IMR-90 (cell line): ENCODE measurements around the gene CDCA4. TPM values are rescaled to one million over a fixed set of nuclear protein-coding genes. Genes with fewer than 3 reads are reported as not detected.

Source experiments
- ATAC-seq: fragments of 200-7000 bp; cut with Tn5 transposase; 2 replicates; pipeline ENCODE4 v1.9.1; 2020; ENCODE audit warnings: low read depth, mild to moderate bottlenecking, moderate library complexity
- BruUV-seq: library from RNA; stranded (reverse); fragments of 400-500 nt; replicated peaks from 2 replicates; lab custom pipeline; 2021; lab: Mats Ljungman, UMichigan
- CTCF ChIA-PET: fragments of 300-600 bp; formaldehyde crosslinking; extraction: SDS; loops from one replicate; lab custom pipeline; 2021; ENCODE audit warnings: antibody characterized with exemption; lab: Yijun Ruan, JAX
- POLR2A ChIA-PET: fragments of 300-600 bp; sonication (Branson Sonifier 250); formaldehyde crosslinking; loops from one replicate; lab custom pipeline; 2022; ENCODE audit warnings: antibody characterized with exemption; ENCODE audit not compliant: unreplicated experiment; lab: Charles Lee
- DNase-seq: peaks from one replicate; pipeline ENCODE4 v3.0.0; 2013
- H2AFZ ChIP-seq: replicated peaks from 2 replicates; pipeline ENCODE3; 2013; ENCODE audit warnings: low read length, mild to moderate bottlenecking; ENCODE audit not compliant: poor library complexity
- H2AK5ac ChIP-seq: 2 replicates; pipeline ENCODE4 v1.6.1; 2013; ENCODE audit warnings: low read depth, low read length, inconsistent platforms
- H2AK9ac ChIP-seq: replicated peaks from 2 replicates; pipeline ENCODE3; 2013; ENCODE audit warnings: mild to moderate bottlenecking, low read depth, low read length, moderate library complexity; ENCODE audit not compliant: poor library complexity
- H2BK120ac ChIP-seq: 2 replicates; pipeline ENCODE4 v1.6.1; 2013; ENCODE audit warnings: low read depth, low read length, inconsistent platforms
- H2BK15ac ChIP-seq: 3 replicates; pipeline ENCODE4 v1.6.1; 2013; ENCODE audit warnings: low read depth, low read length, inconsistent platforms
- H2BK20ac ChIP-seq: 2 replicates; pipeline ENCODE4 v1.6.1; 2013; ENCODE audit warnings: low read depth, mild to moderate bottlenecking, inconsistent platforms, low read length, moderate library complexity
- H2BK5ac ChIP-seq: 2 replicates; pipeline ENCODE4 v1.6.1; 2013; ENCODE audit warnings: mild to moderate bottlenecking, low read depth, low read length, inconsistent platforms; ENCODE audit not compliant: poor library complexity, severe bottlenecking
- H3K14ac ChIP-seq: replicated peaks from 2 replicates; pipeline ENCODE4 v1.6.1; 2013; ENCODE audit warnings: low read depth, low read length, inconsistent platforms
- H3K18ac ChIP-seq: 2 replicates; pipeline ENCODE4 v1.6.1; 2013; ENCODE audit warnings: low read depth, low read length, control low read depth
- H3K23ac ChIP-seq: 2 replicates; pipeline ENCODE4 v1.6.1; 2013; ENCODE audit warnings: low read depth, low read length, inconsistent platforms
- H3K27ac ChIP-seq: 2 replicates; pipeline ENCODE4 v1.5.1; 2013; ENCODE audit warnings: mild to moderate bottlenecking, control low read depth, low read length; ENCODE audit not compliant: insufficient read depth
- H3K27me3 ChIP-seq: 2 replicates; pipeline ENCODE4 v1.6.1; 2013; ENCODE audit warnings: low read length; ENCODE audit not compliant: control insufficient read depth, insufficient read depth
- H3K36me3 ChIP-seq: 2 replicates; pipeline ENCODE4 v1.6.1; 2013; ENCODE audit warnings: low read length, mixed read lengths; ENCODE audit not compliant: control insufficient read depth, insufficient read depth
- H3K4ac ChIP-seq: 2 replicates; pipeline ENCODE4 v1.6.1; 2013; ENCODE audit warnings: low read depth, low read length, inconsistent platforms
- H3K4me1 ChIP-seq: 2 replicates; pipeline ENCODE4 v1.6.1; 2013; ENCODE audit warnings: low read length, mixed read lengths; ENCODE audit not compliant: control insufficient read depth, insufficient read depth
- H3K4me2 ChIP-seq: 2 replicates; pipeline ENCODE4 v1.6.1; 2013; ENCODE audit warnings: low read depth, mild to moderate bottlenecking, control low read depth, low read length, moderate library complexity
- H3K4me3 ChIP-seq: 2 replicates; pipeline ENCODE4 v1.5.1; 2013; ENCODE audit warnings: low read depth, mild to moderate bottlenecking, control low read depth, low read length, moderate library complexity; ENCODE audit not compliant: insufficient read depth
- H3K56ac ChIP-seq: 2 replicates; pipeline ENCODE4 v1.6.1; 2013; ENCODE audit warnings: low read length, inconsistent platforms; ENCODE audit not compliant: insufficient read depth; ENCODE audit errors: extremely low read depth
- H3K79me1 ChIP-seq, 2 experiments: 2 replicates each; pipeline ENCODE4 v1.6.1; 2013; ENCODE audit warnings: low read length in 2 of 2, inconsistent platforms in 1 of 2, low read depth in 1 of 2
- H3K9ac ChIP-seq: 2 replicates; pipeline ENCODE4 v1.6.1; 2013; ENCODE audit warnings: low read depth, low read length, control low read depth
- H3K9me1 ChIP-seq: 2 replicates; pipeline ENCODE4 v1.6.1; 2013; ENCODE audit warnings: low read length, inconsistent platforms; ENCODE audit not compliant: insufficient read depth
- H3K9me3 ChIP-seq: 2 replicates; pipeline ENCODE4 v1.6.1; 2013; ENCODE audit warnings: low read length; ENCODE audit not compliant: control insufficient read depth, insufficient read depth
- H4K20me1 ChIP-seq: 2 replicates; pipeline ENCODE4 v1.6.1; 2013; ENCODE audit warnings: low read length, inconsistent platforms; ENCODE audit not compliant: insufficient read depth
- H4K5ac ChIP-seq: 2 replicates; pipeline ENCODE4 v1.6.1; 2013; ENCODE audit warnings: mild to moderate bottlenecking, low read depth, low read length, control low read depth
- H4K8ac ChIP-seq, 2 experiments: 2 replicates each; pipeline ENCODE4 v1.6.1; 2013; ENCODE audit warnings: low read depth in 2 of 2, low read length in 2 of 2, control low read depth in 1 of 2, inconsistent platforms in 1 of 2
- H4K91ac ChIP-seq: 2 replicates; pipeline ENCODE4 v1.6.1; 2013; ENCODE audit warnings: low read depth, low read length, inconsistent platforms; ENCODE audit not compliant: insufficient read depth
- MXI1 ChIP-seq: IDR thresholded peaks from 2 replicates; pipeline ENCODE4 v1.6.1; 2012; ENCODE audit warnings: low read depth, mild to moderate bottlenecking, low read length, moderate library complexity, borderline replicate concordance
- WGBS, 2 experiments: methylation state at CpG; one replicate each; pipeline versions ENCODE4 v1.1.5 to v1.1.7; 2013; ENCODE audit warnings: missing lambda C conversion rate in 2 of 2; ENCODE audit not compliant: insufficient read length in 1 of 2; ENCODE audit errors: extremely low coverage in 2 of 2; 5-methylcytosine and 5-hydroxymethylcytosine counted together
- dilution Hi-C: fragments of 300-500 bp; cut with HindIII; formaldehyde crosslinking; loops from one replicate; pipeline ENCODE4 v1.14.3; 2018; ENCODE audit warnings: low sequenced_read_pairs; ENCODE audit not compliant: unreplicated experiment
- in situ Hi-C: fragments of 300-500 bp; cut with MboI; formaldehyde crosslinking; loops from 3 replicates; pipeline ENCODE4 v1.14.3; 2019; ENCODE audit warnings: low sequenced_read_pairs, inconsistent platforms, mixed read lengths
- intact Hi-C: fragments of 100-400 bp; cut with micrococcal nuclease; formaldehyde crosslinking; loops from 2 replicates; pipeline ENCODE4 v1.10.0; 2022
- polyA plus RNA-seq, 3 experiments: library from polyadenylated mRNA; depleted of rRNA; stranded (reverse); fragments of >200 nt; gene quantifications; 2 replicates each; pipeline ENCODE4 v1.2.3, GENCODE V29; 2012; ENCODE audit warnings: low replicate concordance in 1 of 3
- total RNA-seq: library from RNA; depleted of rRNA; stranded (reverse); fragments of >200 nt; gene quantifications from 2 replicates; pipeline ENCODE4 v1.2.3, GENCODE V29; 2012

Gene CDCA4
- total and polyA plus RNA-seq, 2 of the 4 experiments (the other 2 are of a cell fraction) = 17.7 to 18.6 TPM

DNA sequence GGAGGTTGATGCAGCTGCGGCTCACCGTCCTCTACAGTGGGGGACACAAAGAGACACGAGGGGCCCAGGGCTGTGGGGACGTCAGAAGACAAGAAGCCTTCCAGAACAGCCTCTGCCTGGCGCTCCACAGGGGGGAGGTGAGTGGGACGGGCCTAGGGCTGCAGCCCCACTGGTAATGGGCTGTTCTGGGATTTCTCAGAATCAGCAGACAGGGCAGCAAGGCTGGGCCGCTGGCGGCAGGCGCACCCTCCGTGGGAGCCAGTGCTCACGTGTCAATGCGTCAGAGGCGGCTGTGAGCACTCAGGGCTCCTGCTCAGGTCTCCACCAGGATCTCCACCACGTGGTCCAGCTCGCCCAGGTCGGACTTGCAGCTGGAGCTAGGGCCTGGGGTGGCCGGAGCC lies 10.0 kb downstream of the CDCA4 start:
- Histone ChIP-seq H4K5ac (no peak overlapping the region), H3K9me3 (no peaks in the 10 kb centered on the region), H3K4me3 (no peak overlapping the region), H3K36me3 (peaks cover 30% of the 10 kb centered on the region), H3K27ac (no peak overlapping the region), H3K4me1 (peaks cover 18% of the 10 kb centered on the region), H3K9me1 (peaks cover 19% of the 10 kb centered on the region), H3K23ac (no peak overlapping the region), H3K14ac (no peak overlapping the region), H4K20me1 (peaks cover 62% of the 10 kb centered on the region), H3K9ac (no peak overlapping the region), H3K4ac (no peak overlapping the region), H2AK9ac (peak overlapping the region; percentile 18), H2BK20ac (no peak overlapping the region), H2BK120ac (no peak overlapping the region), H3K56ac (no peak overlapping the region), H3K18ac (no peak overlapping the region), H2AFZ (no peak overlapping the region), H2BK15ac (no peak overlapping the region), H3K79me1 (peaks cover 22 to 61% of the 10 kb centered on the region in 2 experiments), H3K27me3 (no peaks in the 10 kb centered on the region), H4K8ac (no peak overlapping the region), H3K4me2 (no peak overlapping the region), H2BK5ac (no peak overlapping the region), H4K91ac (no peak overlapping the region), H2AK5ac (no peak overlapping the region)
- ChIA-PET POLR2A (no interaction called here), CTCF (no interaction called here)
- dilution Hi-C loops = no loop called here
- DNase-seq (no peak), ATAC-seq (no peak)
- intact Hi-C loops = no loop called here
- TF ChIP-seq MXI1 = no peak
- 79% methylated on average over 9 of the region's 17 CpGs; no CpG with 5 or more reads in 1 of the 2 experiments for WGBS, 2 experiments
- BruUV-seq = no TSS peak
- in situ Hi-C loops = no loop called here
